Left renal cortex interstitium (tissue), 4 donors: ENCODE measurements around the gene NOXO1. TPM values are rescaled to one million over a fixed set of nuclear protein-coding genes. Genes with fewer than 3 reads are reported as not detected.
"Not testable (repeated sequence)": the region's sequence is repeated elsewhere in the genome, so short reads cannot be mapped to it uniquely, and the experiment has no call there.

Experiments
- DNase-seq, 4 donors: peaks; one replicate each; pipeline ENCODE4 v3.0.0-alpha.2; 2013; ENCODE audit warnings: low read depth in 4 of 4, low spot score in 2 of 4, missing footprints in 1 of 4
- polyA plus RNA-seq, 4 donors: library from polyadenylated mRNA; unstranded; fragments of 120-200 nt; gene quantifications; one replicate each; pipeline ENCODE4 v1.2.1, GENCODE V29; 2013; ENCODE audit not compliant: insufficient read length in 4 of 4

The NOXO1 gene
- polyA plus RNA-seq, 4 donors, result 0.40 to 2.0 (median 1.1) TPM

DNA sequence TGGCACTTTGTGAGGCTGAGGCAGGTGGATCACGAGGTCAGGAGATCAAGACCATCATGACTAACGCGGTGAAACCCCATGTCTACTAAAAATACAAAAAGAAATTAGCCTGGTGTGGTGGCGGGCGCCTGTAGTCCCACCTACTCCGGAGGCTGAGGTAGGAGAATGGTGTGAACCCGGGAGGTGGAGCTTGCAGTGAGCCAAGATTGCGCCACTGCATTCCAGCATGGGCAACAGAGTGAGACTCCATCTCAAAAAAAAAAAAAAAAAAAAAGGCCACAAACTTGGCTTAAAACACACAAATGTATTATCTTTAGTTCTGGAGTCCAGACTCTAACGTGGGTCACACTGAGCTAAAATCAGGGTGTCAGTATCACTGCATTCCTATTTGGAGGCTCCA is 30.5 kb upstream of the NOXO1 start:
- not testable (repeated sequence) for DNase-seq

DNA sequence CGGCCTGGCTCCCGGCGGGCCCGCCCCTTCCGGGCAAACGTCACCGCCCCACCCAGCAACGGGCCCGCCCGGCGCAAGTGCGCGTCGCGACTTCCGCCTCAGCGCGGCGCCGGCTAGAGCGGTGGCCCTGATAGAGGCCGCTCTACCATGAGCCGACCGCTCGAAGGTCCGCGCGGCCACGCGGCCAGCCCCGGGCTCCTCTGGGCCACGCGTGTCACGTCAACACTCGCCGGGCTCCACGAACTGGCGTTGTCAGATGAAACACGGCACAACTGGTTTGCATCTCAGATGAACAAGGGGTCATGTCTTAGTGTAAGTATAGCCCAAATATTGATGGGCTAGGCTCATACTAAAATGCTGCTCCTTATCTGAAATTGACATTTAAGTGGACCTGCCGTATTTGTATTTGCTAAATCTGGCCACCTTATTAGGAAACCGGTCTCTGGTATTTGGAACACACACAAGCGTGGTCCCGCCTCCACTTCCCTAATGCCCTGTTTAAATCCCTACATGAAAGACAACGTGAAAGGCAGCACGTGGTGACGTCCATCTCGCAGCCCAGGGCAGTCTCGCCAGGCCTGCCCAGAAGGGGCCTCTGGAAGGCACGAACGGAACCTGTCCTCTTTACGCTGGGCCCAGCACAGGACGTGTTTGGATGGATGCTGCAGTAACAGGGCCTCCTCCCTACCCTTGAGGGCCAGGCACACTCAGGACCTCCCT is 28.7 kb upstream of the NOXO1 start, which contains the start of gene ZNF598:
Gene ZNF598, minus strand, starts transcription at position 31 of the 720 bp plus-strand sequence.
- peak in 2 of 4 donors; percentile 68 to 82 for DNase-seq

DNA sequence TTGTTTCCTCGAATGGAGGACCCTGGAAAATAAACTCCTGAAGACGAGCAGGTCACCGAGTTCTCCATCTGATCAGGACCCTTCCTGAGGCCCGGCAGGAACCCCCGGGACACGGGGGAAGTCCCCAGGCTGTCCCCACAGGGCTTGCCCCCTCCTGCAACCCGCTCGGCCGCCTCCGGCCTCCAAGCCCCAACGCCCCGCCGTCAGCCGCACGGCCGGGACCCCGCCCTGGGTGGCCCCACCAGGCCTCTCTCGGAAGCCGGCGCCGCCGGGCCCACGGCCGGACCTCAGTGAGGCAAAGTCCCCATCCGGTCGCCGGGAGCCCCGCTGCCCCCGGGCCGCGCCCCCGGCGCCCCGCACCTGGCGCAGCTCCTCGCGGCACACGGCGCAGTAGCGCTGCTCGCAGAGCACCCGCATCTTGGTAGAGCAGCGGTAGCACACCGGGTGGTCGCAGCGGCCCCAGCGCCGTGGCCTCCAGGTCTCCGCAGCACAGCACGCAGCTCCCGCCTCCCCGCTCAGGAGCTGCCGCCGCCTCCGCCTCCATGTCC is 28.0 kb upstream of the NOXO1 start:
- DNase-seq, result no peak

DNA sequence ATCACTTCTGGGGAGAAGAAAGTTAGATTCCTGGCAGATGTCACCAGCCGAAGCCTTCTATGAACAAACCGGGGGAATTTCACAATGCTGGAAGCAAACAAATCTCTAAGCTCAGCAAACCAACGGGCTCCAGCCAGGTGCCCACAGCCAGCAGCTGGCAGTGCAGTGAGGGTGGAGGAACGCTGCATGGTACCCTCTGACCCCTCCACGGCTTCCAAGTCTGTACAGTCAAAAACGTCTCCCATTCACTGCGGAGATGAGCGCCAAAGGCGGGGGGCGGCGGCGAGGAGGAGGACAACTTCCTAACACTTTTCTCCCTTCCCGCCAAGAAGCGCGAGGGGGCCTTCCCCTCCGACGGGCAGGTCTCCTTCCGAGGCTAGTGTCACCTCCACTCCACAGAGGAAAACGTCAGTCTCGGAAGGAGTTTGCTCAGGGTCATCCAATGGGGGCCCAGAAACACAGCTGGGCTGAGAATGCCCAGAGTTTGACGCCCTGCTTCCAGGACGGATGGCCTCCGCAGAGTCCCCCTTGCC is 27.4 kb upstream of the NOXO1 start:
- DNase-seq, result no peak

DNA sequence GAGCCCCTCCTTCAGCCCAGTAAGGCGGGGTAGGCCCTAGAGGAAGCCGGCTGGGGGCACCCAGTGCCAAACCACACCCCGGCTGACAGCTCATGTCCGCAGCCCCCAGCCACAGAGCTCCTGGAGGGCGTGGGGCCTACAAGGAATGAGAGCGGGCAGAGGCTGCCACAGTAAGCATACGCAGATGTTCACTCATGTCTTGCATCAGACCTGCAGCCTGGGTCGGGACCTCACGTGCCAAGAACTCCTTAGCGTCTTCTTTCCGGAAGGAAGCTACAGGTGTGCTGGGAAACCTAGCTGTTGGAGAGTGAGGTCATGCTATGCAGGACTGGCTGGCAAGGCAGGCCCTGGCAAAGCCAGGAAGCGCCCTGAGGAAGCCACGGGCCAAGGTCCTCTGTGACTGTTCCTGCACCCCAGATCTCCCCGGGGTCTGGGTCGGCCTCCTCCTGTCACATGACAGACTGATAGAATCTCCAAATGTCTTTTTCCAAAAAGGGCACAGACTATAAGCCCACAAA is 26.8 kb upstream of the NOXO1 start:
- no peak for DNase-seq

DNA sequence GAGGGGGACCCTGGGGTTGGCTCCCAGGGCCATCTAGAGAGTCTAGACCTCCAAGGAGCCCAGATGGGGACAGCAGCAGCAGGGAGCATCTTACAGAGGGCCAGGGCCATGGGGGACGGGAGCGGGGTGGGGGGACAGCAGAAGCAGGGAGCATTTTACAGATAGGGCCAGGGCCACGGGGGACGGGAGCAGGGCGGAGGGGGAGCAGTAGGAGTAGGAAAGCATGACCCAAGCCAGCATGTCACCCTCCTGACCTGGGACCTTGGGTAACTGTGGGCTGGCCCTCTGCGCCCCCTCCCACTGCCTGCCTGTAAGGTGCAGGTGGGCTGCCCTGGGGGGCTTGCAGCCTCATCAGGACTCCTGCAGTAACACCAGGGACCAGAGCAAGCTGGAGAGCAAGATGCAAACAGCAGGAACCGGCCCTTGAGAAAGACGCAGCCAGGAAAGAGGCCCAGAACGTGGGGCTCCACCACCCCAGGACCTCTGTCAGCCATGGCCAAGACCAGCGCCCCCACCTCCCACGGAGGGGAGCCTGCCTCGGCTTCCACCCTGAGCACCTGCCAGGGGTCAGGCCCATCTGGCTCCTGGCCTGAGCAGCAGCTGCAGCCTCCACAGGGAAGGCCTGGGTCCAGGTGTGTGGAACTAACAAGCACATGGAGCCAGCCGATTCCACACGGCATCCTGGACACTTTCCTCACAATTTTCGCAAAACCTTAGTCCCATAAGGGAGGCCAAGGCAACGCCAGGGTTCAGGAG is 26.0 kb upstream of the NOXO1 start:
- no peak for DNase-seq

DNA sequence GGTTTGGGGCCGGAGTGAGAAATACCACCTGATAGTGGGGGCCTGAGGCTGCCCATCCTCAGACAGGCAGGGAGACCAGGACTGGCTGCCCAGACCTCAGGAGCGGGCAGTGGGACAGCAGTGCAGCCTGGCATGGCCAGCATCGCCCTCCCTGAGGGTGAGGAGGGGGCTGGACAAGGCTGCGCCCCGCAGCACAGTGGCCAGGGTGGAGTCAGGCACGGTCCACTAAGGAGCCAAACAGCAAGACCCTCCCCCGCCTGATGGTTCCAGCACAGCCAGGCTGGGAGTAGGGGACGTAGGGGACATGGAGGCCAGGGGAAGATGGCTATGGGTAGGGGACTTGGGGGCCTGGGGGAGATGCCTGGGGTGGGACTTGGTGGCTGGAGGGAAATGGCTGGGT is 25.0 kb upstream of the NOXO1 start:
- no peak for DNase-seq

DNA sequence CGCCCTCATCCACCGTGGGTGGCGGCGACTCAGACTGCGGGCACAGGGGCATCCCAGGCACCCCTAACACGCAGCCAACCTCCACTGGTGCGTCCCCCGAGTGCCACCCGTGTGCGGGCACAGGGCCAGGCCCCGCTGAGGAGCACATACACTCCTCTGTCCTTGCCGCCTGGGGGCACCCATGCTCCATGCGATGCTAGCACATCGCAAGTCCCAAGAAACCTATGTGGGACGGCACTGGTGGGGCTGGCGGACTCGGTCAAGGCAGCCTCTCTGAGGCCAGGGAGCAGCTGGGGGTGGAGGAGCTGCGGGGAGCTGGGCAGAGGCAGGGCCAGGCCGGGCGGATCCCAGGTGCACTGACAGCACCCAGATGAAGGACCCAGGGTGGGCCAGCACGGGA is 24.4 kb upstream of the NOXO1 start:
- no peak for DNase-seq

DNA sequence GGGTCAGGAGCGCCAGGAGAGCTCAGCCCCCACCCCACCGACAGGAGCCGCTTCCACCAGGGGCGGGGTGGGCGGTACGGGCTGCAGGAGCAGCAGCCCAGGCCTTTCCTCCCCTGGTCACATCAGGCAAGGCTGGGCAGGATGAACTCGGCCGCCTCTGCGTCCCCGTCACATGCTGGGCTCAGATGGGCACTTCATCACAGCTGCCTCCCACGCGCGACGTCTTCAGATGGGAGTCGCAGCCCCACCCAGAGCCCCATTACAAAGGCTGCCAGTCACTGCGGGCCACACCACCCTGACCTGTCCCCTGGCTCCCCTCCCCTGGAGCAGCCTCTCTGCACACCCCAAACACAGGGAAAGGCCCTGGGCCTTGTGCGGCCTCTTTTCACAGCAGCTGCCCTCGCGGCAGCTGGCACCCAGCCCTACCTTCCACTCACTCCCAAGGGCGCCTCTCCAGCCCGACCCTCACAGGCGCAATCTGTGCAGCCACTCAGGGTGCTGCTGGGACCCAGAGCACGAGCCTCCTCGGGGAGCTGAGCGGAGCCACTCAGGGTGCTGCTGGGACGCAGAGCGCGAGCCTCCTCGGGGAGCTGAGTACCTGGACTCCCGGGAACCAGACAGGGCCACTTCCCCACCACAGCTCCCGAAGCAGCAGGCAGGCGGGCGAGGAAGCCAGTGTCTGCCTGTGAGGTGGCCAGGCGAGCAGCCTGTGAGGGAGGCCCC is 23.7 kb upstream of the NOXO1 start:
- no peak for DNase-seq

DNA sequence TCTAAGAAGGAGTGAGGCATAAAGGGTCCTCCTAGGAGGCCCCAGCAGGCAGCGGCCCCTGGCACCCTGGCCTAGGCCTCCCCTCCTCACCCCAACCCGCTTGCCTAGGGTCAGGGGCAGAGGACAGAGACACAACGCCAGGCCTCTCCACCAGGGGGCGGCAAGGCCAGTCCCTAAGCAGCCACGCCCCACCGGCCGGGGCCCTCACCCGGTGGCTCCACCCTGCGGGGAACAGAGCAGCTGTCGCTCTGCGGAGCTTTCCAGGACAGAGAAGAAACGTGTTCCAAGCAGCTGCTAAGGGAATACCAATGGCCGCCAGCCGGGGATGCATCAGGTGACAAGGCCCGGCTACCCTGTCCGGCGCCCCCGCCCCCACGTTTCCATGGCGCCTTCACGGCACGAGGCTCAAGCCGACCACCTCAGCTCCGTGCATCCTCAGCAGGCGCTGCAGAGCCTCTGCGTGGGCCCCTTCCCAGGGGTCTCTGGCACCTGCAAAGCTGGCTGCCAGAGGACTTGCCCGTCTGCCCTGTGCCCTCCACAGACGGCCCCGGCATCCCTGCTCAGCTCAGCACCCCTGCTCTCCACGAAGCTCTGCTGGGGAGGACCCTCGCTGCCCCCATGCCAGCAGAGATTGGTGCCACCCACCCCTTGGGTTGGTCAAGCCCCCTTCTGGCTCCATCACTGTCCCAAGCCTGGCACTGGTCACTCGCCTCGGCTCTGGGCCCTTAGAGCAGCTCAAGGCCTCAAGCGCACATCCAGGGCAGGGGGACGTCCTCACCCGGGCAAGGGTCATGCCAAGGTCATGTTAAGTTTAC is 22.8 kb upstream of the NOXO1 start:
- DNase-seq, result peak in 1 of 4 donors; percentile 61

DNA sequence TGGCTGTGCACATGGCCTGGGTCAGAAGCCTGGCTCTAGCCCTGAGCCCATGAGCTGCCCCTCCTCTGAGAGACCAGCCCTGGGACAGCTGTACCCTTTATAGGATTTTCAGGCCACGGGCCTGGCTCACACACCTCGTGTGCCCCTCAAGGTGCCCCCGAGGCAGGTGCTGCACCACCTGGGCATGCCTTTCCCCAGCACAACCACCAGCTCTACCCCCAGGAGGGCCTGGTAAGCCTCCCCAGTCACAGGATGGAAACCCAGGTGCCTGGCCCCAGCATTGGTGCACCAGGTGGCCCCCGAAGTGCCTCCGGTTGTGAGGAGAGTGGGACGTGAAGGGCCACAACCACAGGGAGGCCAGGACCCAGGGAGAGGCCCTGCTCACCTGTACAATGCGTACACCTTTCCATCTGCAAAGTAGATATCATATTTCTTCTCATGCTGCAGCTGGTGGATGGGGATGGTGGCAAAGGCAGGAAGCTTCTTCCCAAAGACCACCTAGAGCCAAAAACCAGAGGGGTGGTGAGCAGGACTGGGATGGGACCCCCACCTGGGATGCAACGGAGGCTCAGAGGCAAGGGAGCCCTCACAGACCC is 22.1 kb upstream of the NOXO1 start:
- no peak for DNase-seq

DNA sequence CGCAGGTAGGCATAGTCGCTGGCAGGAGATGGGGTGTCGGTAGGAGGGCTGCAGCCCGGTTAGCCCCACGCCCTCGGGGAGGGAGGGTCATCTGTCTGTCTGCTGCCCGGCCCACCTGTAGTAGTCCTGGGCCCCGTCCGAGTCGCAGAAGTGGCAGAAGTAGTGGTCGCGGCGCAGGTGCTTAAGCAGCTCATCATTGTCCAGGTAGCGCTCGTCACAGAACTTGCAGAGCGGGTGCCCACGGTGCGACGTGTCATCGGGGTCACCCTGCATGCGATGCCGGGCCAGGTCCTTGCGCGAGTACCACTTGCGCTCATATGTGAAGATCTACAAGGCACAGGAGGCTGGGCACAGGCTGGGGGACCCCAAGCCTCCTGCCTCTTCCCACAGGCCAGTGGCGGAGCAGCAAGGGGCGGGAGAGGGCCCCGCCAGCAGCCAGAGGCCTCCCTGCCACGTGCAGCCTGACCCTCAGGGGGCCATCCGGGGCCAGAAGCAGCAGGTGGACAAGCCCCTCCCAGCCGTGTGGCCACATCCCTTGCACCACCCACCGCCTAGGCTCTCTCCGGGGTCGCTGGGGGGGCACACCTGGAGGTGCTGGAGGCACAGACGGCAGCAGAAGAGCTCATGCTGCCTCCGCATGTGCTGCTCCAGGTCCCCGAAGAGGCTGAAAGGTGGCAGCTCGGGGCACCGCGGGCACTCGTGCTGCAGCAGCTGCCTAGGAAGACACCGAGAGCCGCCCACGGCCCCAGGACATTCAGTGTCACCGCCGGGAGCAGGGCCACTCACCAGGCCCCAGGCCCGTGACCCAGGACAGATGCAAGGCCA is 21.3 kb upstream of the NOXO1 start:
- DNase-seq, result no peak

DNA sequence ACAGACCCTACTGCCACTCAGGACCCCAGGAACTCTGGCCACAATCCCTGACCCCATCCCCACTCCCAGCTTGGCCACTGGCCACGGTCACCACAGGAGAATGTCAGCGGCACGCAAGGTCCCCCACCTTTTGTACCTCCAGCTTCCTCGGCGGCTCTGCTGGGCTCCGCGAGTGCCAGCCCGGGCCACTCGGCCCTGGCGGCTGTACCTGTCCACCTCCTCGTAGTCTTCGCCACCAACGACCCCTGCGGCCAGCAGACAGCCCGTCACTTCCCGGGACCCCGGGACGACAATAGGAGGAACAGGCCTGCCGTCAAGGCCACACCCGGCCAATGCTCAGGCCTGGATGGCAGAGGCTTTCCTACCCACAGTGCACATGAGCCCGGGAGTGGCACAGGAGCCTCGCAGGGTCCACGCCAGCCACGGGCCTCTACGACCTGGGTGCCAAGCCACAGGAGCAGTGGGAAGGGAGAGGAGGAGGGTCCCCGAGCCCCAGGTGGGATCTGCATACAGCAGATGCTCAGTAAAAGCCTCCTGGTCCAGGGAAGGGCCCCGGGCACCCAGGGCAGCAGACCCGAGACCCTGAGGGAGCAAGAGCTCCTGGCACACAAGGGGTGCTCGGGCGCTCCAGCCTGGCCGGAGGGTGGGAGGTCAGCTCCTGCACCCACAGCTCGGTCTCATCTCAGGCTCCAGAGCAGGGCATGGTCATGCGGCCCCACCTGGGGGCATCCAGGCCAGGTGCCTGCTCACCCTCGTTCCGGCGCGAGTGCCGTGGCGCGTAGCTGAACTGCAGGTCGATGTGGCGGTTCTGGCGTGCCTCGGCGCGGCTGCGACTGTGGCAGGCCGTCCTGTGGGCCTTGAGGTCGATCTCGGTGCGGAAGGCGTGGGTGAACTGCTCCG is 20.4 kb upstream of the NOXO1 start:
- DNase-seq, result no peak

DNA sequence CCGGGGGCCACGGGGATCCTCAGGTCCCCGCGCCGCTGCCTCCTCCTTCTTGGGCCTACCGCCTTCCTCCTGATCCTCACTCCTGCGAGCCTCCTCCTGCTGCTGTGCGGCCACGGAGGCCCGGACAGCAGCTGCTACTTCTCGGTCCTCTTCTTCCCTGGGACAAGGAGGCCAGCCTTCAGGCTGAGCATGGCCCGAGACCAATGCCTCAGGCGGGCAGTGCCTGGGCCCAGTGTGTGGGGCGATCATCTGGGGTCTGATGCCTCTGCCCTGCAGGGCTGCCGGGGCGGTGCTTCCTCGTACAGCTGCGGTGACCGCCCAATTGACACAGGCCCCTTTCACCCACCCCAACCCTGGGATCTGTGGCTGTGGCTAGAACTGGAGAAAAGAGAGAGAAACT is 19.8 kb upstream of the NOXO1 start:
- DNase-seq, result no peak

DNA sequence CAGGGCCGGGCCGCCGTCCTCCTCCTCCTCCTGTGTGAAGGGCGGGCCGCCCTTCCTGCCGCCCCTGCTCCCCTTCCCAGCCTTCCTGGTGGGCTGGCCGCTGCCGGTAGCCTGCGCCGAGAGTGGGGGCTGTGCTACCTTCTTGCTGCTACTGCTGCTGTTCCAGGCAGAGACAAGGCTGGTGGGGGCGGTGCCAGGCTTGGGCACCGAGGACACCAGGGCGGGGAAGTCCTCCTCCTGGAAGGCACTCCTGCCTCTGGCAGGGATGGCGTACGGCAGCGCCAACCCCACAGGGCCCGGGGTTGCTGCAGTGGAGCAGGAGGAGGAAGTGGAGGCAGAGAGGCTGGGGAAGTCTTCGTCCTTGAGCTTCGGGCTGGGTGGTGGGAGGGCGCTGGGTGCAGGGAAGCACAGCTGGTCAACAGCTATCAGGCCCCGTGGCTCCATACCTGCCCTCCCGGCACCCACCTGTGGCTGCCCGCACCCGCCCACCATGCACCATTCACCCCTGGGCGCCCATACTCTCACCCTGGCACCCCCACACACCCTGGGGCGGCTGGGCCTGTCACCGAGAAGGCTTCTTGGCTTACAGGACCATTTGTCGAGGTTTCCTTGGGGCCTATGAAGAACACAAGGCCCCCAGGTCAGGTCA is 18.7 kb upstream of the NOXO1 start:
- DNase-seq, result no peak

DNA sequence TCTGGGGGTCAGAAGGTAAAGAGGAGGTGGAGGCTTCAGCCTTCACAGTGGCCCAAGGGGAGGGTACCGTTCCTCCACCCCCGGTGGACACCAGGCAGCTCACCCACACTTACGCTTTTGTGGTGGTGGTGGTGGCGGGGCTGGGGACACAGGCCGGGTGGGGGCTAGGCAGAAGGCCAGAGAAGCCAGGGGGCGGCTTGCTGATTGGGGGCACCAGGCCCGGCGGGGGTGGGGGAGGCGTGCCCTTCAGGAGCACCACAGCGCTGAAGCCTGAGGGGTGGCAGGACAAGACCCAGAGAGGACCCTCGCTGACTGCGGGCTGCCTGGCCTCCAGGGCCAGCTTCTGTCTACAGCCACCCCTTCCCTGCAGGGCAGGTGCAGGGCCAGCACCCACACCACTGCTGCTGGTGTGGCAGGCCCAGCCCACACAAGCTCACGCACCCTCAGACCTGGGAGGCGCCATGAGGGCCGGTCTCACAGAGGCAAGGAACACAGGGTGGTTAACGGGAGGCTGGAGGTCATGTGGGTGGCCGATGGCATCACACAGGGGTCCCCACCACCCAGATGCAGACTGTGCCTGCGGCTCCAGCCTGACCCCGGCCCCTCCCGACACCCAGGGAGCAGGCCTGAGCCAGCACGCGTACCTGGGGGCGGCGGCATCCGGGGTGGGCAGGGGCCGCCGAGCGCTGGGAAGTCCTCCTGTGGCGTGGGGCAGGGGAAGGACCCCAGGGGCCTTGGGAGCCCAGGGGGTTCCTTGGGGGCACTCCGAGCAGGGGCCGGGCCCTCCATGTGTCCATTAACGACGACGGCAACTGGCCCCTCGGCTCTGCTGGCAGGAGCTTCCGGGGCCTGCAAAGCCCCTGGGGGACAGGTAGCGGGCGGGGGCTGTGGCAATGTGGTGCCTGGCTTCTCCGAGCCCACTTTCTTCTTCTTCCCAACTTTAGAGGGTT is 17.9 kb upstream of the NOXO1 start:
- no peak for DNase-seq
